ENCODE results near the gene FOXP1.

The FOXP1 gene

GRCh38 chr3:71503525-71504249, 79.8 kb downstream of the FOXP1 start:
- Histone ChIP-seq H3K27ac (ENCODE audit: low read depth, low read length) (no peak overlapping the region), H3F3A (ENCODE audit: control insufficient read depth, insufficient read depth) (no peaks in the 10 kb centered on the region), H3K27me3 (ENCODE audit: control insufficient read depth, low read length) (no peaks in the 10 kb centered on the region), H3K4me3 (ENCODE audit: low read length) (no peak overlapping the region), H3K9me2 (replicated peaks; ENCODE audit: control insufficient read depth, low read length) (no peaks in the 10 kb centered on the region), H3K4me2 (ENCODE audit: low read length) (no peak overlapping the region), H3K36me3 (ENCODE audit: control insufficient read depth, low read length) (peaks cover 14% of the 10 kb centered on the region), H3K9me3 (ENCODE audit: control insufficient read depth, insufficient read depth, low read length) (no peaks in the 10 kb centered on the region), H3K79me2 (ENCODE audit: control insufficient read depth, low read length) (peaks cover 92% of the 10 kb centered on the region), H4K20me1 (ENCODE audit: control insufficient read depth, insufficient read depth, low read depth, low read length) (no peaks in the 10 kb centered on the region), H3K4me1 (ENCODE audit: control insufficient read depth, low read length) (peaks cover 27% of the 10 kb centered on the region)
- TF ChIP-seq CTCF (IDR thresholded peaks at IDR 0.05; ENCODE audit: low read depth, low read length, poor library complexity, severe bottlenecking) = no peak
- no peak for TF ChIP-seq EZH2phosphoT487 (IDR thresholded peaks at IDR 0.05; ENCODE audit: borderline replicate concordance, low read length)

GRCh38 chr3:71502066-71502625, 81.4 kb downstream of the FOXP1 start:
- H3K79me2 ChIP-seq (ENCODE audit: control insufficient read depth, low read length) = peaks cover 95% of the 10 kb centered on the region

GRCh38 chr3:71500696-71501095, 82.8 kb downstream of the FOXP1 start:
- Histone ChIP-seq H3K79me2 (ENCODE audit: control insufficient read depth, low read length) (peaks cover 95% of the 10 kb centered on the region), H3K4me3 (ENCODE audit: low read length) (no peak overlapping the region), H3K4me1 (ENCODE audit: control insufficient read depth, low read length) (peaks cover 33% of the 10 kb centered on the region), H3K4me2 (ENCODE audit: low read length) (no peak overlapping the region), H3K9me2 (replicated peaks; ENCODE audit: control insufficient read depth, low read length) (no peaks in the 10 kb centered on the region), H4K20me1 (ENCODE audit: control insufficient read depth, insufficient read depth, low read depth, low read length) (no peaks in the 10 kb centered on the region), H3K9me3 (ENCODE audit: control insufficient read depth, insufficient read depth, low read length) (no peaks in the 10 kb centered on the region), H3K27ac (ENCODE audit: low read depth, low read length) (no peak overlapping the region), H3K27me3 (ENCODE audit: control insufficient read depth, low read length) (no peaks in the 10 kb centered on the region), H3F3A (ENCODE audit: control insufficient read depth, insufficient read depth) (no peaks in the 10 kb centered on the region), H3K36me3 (ENCODE audit: control insufficient read depth, low read length) (peaks cover 7% of the 10 kb centered on the region)
- no peak for TF ChIP-seq CTCF (IDR thresholded peaks at IDR 0.05; ENCODE audit: low read depth, low read length, poor library complexity, severe bottlenecking)
- no peak for TF ChIP-seq EZH2phosphoT487 (IDR thresholded peaks at IDR 0.05; ENCODE audit: borderline replicate concordance, low read length)

More at GRCh38 chr3:71502066-71502625, 81.4 kb downstream of the FOXP1 start:
- peaks cover 10% of the 10 kb centered on the region for H3K36me3 ChIP-seq (ENCODE audit: control insufficient read depth, low read length)
- no peak overlapping the region for H3K4me3 ChIP-seq (ENCODE audit: low read length)
- H3K9me3 ChIP-seq (ENCODE audit: control insufficient read depth, insufficient read depth, low read length) = no peaks in the 10 kb centered on the region
- H3K4me2 ChIP-seq (ENCODE audit: low read length) = no peak overlapping the region
- no peak overlapping the region for H3K27ac ChIP-seq (ENCODE audit: low read depth, low read length)
- H4K20me1 ChIP-seq (ENCODE audit: control insufficient read depth, insufficient read depth, low read depth, low read length) = no peaks in the 10 kb centered on the region
- H3F3A ChIP-seq (ENCODE audit: control insufficient read depth, insufficient read depth) = no peaks in the 10 kb centered on the region
- TF ChIP-seq CTCF (IDR thresholded peaks at IDR 0.05; ENCODE audit: low read depth, low read length, poor library complexity, severe bottlenecking) (no peak), EZH2phosphoT487 (IDR thresholded peaks at IDR 0.05; ENCODE audit: borderline replicate concordance, low read length) (no peak)
- no peaks in the 10 kb centered on the region for H3K27me3 ChIP-seq (ENCODE audit: control insufficient read depth, low read length)
- no peaks in the 10 kb centered on the region for H3K9me2 ChIP-seq (replicated peaks; ENCODE audit: control insufficient read depth, low read length)
- H3K4me1 ChIP-seq (ENCODE audit: control insufficient read depth, low read length) = peaks cover 27% of the 10 kb centered on the region
